NCI-H2081 treated with DMSO at 0.1 percent for 48 hours (cell line): ENCODE results near the gene SLC35A3.

ENCODE experiments used
- DNase-seq: peaks from one replicate; lab custom pipeline; 2025; lab: John Stamatoyannopoulos, UW

SLC35A3 gene

GRCh38 chr1:100077531-100077930 lies 107.7 kb downstream of the SLC35A3 start:
- DNase-seq = no peak

- DNase-seq = no peak
Measured at GRCh38 chr1:100080331-100080730, 110.5 kb downstream of the SLC35A3 start.
